B cell (primary cell): ENCODE data around the gene PTPRN2. TPM values are rescaled to one million over a fixed set of nuclear protein-coding genes. Genes with fewer than 3 reads are reported as not detected.
"Not testable (repeated sequence)": the region's sequence is repeated elsewhere in the genome, so short reads cannot be mapped to it uniquely, and the experiment has no call there.

Experiments used
- ATAC-seq: fragments of 200-7000 bp; cut with Tn5 transposase; one replicate; pipeline ENCODE4 v1.10.0; 2021; ENCODE audit warnings: low read depth, mild to moderate bottlenecking, moderate number of reproducible peaks, moderate library complexity
- CTCF ChIA-PET: fragments of 350-600 bp; sonication (Branson Sonifier 250); formaldehyde crosslinking; loops from one replicate; lab custom pipeline; 2021; ENCODE audit warnings: antibody characterized with exemption, inconsistent platforms; lab: Charles Lee
- POLR2A ChIA-PET: fragments of 350-600 bp; sonication (Branson Sonifier 250); formaldehyde crosslinking; loops from one replicate; lab custom pipeline; 2021; ENCODE audit warnings: antibody characterized with exemption; lab: Charles Lee
- DNase-seq: peaks from one replicate; pipeline ENCODE4 v3.0.0; 2013
- H2AFZ ChIP-seq: 2 replicates; pipeline ENCODE4 v1.6.1; 2012; ENCODE audit warnings: mild to moderate bottlenecking, low read depth, low read length; ENCODE audit not compliant: insufficient read depth, poor library complexity, severe bottlenecking
- H3K27ac ChIP-seq, 2 donors: 1 replicate in 1 of 2; 2 replicates in 1 of 2; pipeline ENCODE4 v1.5.1; 2012 to 2013; ENCODE audit warnings: low read length in 2 of 2, mild to moderate bottlenecking in 2 of 2, moderate library complexity in 1 of 2
- H3K27me3 ChIP-seq, 4 experiments: fragments of 200-600 bp in 1 of 4; sonication (generic) in 1 of 4; replicated peaks in 1 of 4; 1 replicate in 2 of 4; 2 replicates in 2 of 4; pipeline versions ENCODE4 v1.6.1 to v1.7.0; 2013 to 2016; ENCODE audit warnings: low read length in 3 of 4, mild to moderate bottlenecking in 2 of 4, mixed read lengths in 1 of 4, moderate library complexity in 1 of 4; ENCODE audit not compliant: insufficient read depth in 4 of 4, control insufficient read depth in 3 of 4; ENCODE audit errors: control extremely low read depth in 1 of 4
- H3K36me3 ChIP-seq, 2 experiments: replicated peaks in 1 of 2; 1 replicate in 1 of 2; 2 replicates in 1 of 2; pipeline versions ENCODE4 v1.6.1 to v1.7.1; 2013; ENCODE audit warnings: low read length in 1 of 2; ENCODE audit not compliant: insufficient read depth in 2 of 2, control insufficient read depth in 1 of 2; ENCODE audit errors: control extremely low read depth in 1 of 2, extremely low read depth in 1 of 2
- H3K4me1 ChIP-seq, 2 donors: fragments of 200-600 bp in 1 of 2; sonication (generic) in 1 of 2; 1 replicate in 1 of 2; 2 replicates in 1 of 2; pipeline versions ENCODE4 v1.5.1 to v1.6.1; 2013 to 2017; ENCODE audit warnings: low read length in 2 of 2; ENCODE audit not compliant: control insufficient read depth in 2 of 2, insufficient read depth in 2 of 2
- H3K4me2 ChIP-seq: replicated peaks from 2 replicates; pipeline ENCODE3; 2012; ENCODE audit warnings: mild to moderate bottlenecking, low read depth, low read length; ENCODE audit not compliant: poor library complexity, severe bottlenecking
- H3K4me3 ChIP-seq, 5 experiments: fragments of 200-600 bp in 1 of 5; sonication (generic) in 1 of 5; 1 replicate in 3 of 5; 2 replicates in 2 of 5; pipeline versions ENCODE4 v1.5.1 to v1.7.0; 2011 to 2016; ENCODE audit warnings: low read length in 4 of 5, mild to moderate bottlenecking in 4 of 5, low read depth in 2 of 5, control low read depth in 1 of 5, moderate library complexity in 1 of 5; ENCODE audit not compliant: insufficient read depth in 1 of 5; ENCODE audit errors: control extremely low read depth in 1 of 5, extremely low read depth in 1 of 5
- H3K79me2 ChIP-seq: fragments of 200-600 bp; sonication (generic); one replicate; pipeline ENCODE4 v1.6.0; 2016; ENCODE audit warnings: low read length; ENCODE audit not compliant: control insufficient read depth, insufficient read depth
- H3K9ac ChIP-seq: fragments of 200-600 bp; sonication (generic); 2 replicates; pipeline ENCODE4 v1.6.1; 2017; ENCODE audit warnings: mild to moderate bottlenecking, low read length, moderate library complexity
- H3K9me3 ChIP-seq, 3 donors: one replicate each; pipeline versions ENCODE4 v1.6.1 to v1.7.1; 2013; ENCODE audit warnings: low read length in 2 of 3; ENCODE audit not compliant: control insufficient read depth in 2 of 3, insufficient read depth in 1 of 3; ENCODE audit errors: control extremely low read depth in 1 of 3
- H4K20me1 ChIP-seq: 2 replicates; pipeline ENCODE4 v1.6.0; 2012; ENCODE audit warnings: mild to moderate bottlenecking, low read length; ENCODE audit not compliant: insufficient read depth, control insufficient read depth, poor library complexity, severe bottlenecking
- H3K27ac Mint-ChIP-seq: one replicate; pipeline ENCODE4 v1.8.0; 2021; ENCODE audit warnings: mixed read lengths
- H3K27me3 Mint-ChIP-seq: one replicate; pipeline ENCODE4 v1.8.0; 2021; ENCODE audit warnings: mixed read lengths
- H3K4me1 Mint-ChIP-seq: one replicate; pipeline ENCODE4 v1.8.0; 2021; ENCODE audit warnings: mixed read lengths
- H3K4me3 Mint-ChIP-seq: one replicate; pipeline ENCODE4 v1.8.0; 2021; ENCODE audit warnings: mixed read lengths
- H3K9me3 Mint-ChIP-seq: one replicate; pipeline ENCODE4 v1.8.0; 2022; ENCODE audit warnings: mixed read lengths; ENCODE audit not compliant: insufficient read depth
- EZH2 ChIP-seq: IDR thresholded peaks from 2 replicates; pipeline ENCODE4 v1.6.1; 2012; ENCODE audit warnings: borderline replicate concordance, low read depth, mild to moderate bottlenecking, moderate library complexity, low read length; ENCODE audit not compliant: insufficient read depth, poor library complexity, severe bottlenecking
- WGBS: methylation state at CpG from one replicate; pipeline ENCODE4 v1.1.5; 2013; ENCODE audit warnings: missing lambda C conversion rate; ENCODE audit not compliant: insufficient coverage; 5-methylcytosine and 5-hydroxymethylcytosine counted together
- intact Hi-C: fragments of 100-400 bp; cut with micrococcal nuclease; formaldehyde crosslinking; loops from one replicate; pipeline ENCODE4 v1.10.0; 2022
- polyA plus RNA-seq: library from polyadenylated mRNA; depleted of rRNA; stranded (reverse); fragments of >200 nt; gene quantifications from 2 replicates; pipeline ENCODE4 v1.2.3, GENCODE V29; 2012
- total RNA-seq, 2 donors: library from RNA; stranded (reverse); fragments of 120-200 nt in 1 of 2; gene quantifications; 1 replicate in 1 of 2; 2 replicates in 1 of 2; pipeline versions ENCODE4 v1.2.3 to v1.2.4, GENCODE V29; 2013 to 2022
- TF ChIP-seq, protein P1 (sequence below): fragments of 200-600 bp; IDR thresholded peaks from one replicate; pipeline ENCODE4 v1.8.0; 2022; ENCODE audit warnings: antibody characterized with exemption, mild to moderate bottlenecking

The PTPRN2 gene
- total and polyA plus RNA-seq, 2 donors (not counting 1 experiment from before 2014, with no cell fraction given): 2.0 to 5.0 TPM

GRCh38 chr7:157700231-157701005 lies 887.2 kb downstream of the PTPRN2 start:
- Histone ChIP-seq H3K36me3 (no peaks in the 10 kb centered on the region), H4K20me1 (no peaks in the 10 kb centered on the region), H3K79me2 (no peaks in the 10 kb centered on the region), H2AFZ (no peak overlapping the region), H3K27me3 (peaks cover 0 to 5% (median 0%) of the 10 kb centered on the region in 4 experiments), H3K9ac (no peak overlapping the region), H3K4me1 (no peaks in the 10 kb centered on the region), H3K9me3 (peaks cover 0 to 11% (median 1%) of the 10 kb centered on the region in 3 donors), H3K4me2 (no peak overlapping the region), H3K27ac (no peak overlapping the region), H3K4me3 (no peak overlapping the region)
- TF ChIP-seq EZH2: no peak
- TF ChIP-seq, protein P1, sequence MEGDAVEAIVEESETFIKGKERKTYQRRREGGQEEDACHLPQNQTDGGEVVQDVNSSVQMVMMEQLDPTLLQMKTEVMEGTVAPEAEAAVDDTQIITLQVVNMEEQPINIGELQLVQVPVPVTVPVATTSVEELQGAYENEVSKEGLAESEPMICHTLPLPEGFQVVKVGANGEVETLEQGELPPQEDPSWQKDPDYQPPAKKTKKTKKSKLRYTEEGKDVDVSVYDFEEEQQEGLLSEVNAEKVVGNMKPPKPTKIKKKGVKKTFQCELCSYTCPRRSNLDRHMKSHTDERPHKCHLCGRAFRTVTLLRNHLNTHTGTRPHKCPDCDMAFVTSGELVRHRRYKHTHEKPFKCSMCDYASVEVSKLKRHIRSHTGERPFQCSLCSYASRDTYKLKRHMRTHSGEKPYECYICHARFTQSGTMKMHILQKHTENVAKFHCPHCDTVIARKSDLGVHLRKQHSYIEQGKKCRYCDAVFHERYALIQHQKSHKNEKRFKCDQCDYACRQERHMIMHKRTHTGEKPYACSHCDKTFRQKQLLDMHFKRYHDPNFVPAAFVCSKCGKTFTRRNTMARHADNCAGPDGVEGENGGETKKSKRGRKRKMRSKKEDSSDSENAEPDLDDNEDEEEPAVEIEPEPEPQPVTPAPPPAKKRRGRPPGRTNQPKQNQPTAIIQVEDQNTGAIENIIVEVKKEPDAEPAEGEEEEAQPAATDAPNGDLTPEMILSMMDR: no peak
- POLR2A ChIA-PET: no interaction called here
- DNase-seq (no peak), ATAC-seq (no peak)
- WGBS: 85% methylated on average over 19 of the region's 19 CpGs
- intact Hi-C loops: no loop called here
- CTCF ChIA-PET: no interaction called here
- Mint-ChIP-seq H3K4me1 (no peaks in the 10 kb centered on the region), H3K4me3 (no peak overlapping the region), H3K27me3 (peaks cover 15% of the 10 kb centered on the region), H3K27ac (no peak overlapping the region), H3K9me3 (peaks cover 2% of the 10 kb centered on the region)

DNA sequence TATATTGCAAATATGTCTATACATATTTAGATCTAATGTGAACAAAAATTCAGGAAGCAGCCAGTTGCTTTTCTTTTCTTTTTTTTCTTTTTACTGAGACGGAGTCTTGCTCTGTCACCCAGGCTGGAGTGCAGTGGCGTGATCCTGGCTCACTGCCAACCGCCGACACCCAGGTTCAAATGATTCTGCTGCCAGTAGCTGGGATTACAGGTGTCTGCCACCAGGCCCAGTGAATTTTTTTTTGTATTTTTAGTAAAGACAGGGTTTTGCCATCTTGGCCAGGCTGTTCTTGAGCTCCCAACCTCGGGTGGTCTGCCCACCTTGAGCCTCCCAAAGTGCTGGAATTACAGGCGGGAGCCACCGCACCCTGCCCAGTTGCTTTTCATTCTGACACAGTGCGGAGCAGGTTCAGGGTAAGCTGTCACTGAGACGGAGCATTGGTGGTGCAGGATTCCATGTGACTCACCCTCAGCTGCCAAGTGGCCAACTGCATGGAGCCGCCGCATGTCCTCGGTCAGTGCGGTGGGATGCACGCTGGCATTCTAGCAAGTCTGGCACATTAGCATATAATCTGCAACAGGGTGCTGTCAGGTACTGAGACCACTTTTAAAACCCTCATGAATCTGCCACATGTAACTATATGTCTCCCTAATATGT lies 888.1 kb downstream of the PTPRN2 start:
- CTCF ChIA-PET: no interaction called here
- no peak for ATAC-seq
- peaks cover 3% of the 10 kb centered on the region for H3K9me3 Mint-ChIP-seq
- Histone ChIP-seq H3K27ac (no peak overlapping the region), H3K27me3 (peaks cover 0 to 5% (median under 1%) of the 10 kb centered on the region in 4 experiments), H4K20me1 (no peaks in the 10 kb centered on the region), H3K4me3 (no peak overlapping the region), H3K4me2 (no peak overlapping the region), H3K79me2 (no peaks in the 10 kb centered on the region), H3K36me3 (no peaks in the 10 kb centered on the region), H3K9ac (no peak overlapping the region), H3K4me1 (no peaks in the 10 kb centered on the region), H2AFZ (no peak overlapping the region), H3K9me3 (peaks cover 0 to 11% (median 2%) of the 10 kb centered on the region in 3 donors)
- DNase-seq: no peak
- POLR2A ChIA-PET: no interaction called here
- no peak overlapping the region for H3K4me3 Mint-ChIP-seq
- H3K27ac Mint-ChIP-seq: no peak overlapping the region
- 78% methylated on average over 13 of the region's 14 CpGs for WGBS
- no peaks in the 10 kb centered on the region for H3K4me1 Mint-ChIP-seq
- TF ChIP-seq, protein P1: no peak
- no peak for TF ChIP-seq EZH2
- H3K27me3 Mint-ChIP-seq: peaks cover 19% of the 10 kb centered on the region
- intact Hi-C loops: no loop called here

GRCh38 chr7:157697287-157697686 lies 890.3 kb downstream of the PTPRN2 start:
- peaks cover 24% of the 10 kb centered on the region for H3K27me3 Mint-ChIP-seq
- H3K27ac ChIP-seq, H3K36me3 ChIP-seq, H3K4me1 ChIP-seq, H3K4me3 ChIP-seq, ATAC-seq, H3K9me3 Mint-ChIP-seq, H3K4me2 ChIP-seq, intact Hi-C loops, H3K27me3 ChIP-seq, H3K79me2 ChIP-seq, CTCF ChIA-PET, H3K9me3 ChIP-seq, DNase-seq, H3K4me1 Mint-ChIP-seq, H2AFZ ChIP-seq, H3K4me3 Mint-ChIP-seq, H4K20me1 ChIP-seq, H3K27ac Mint-ChIP-seq, POLR2A ChIA-PET, H3K9ac ChIP-seq: not testable (repeated sequence)
- no CpG with 5 or more reads among the region's 3 CpGs for WGBS
